Mucosa of descending colon (tissue), 3 donors: Measurements from ENCODE around the gene SEC63. TPM values are rescaled to one million over a fixed set of nuclear protein-coding genes. Genes with fewer than 3 reads are reported as not detected.
A peak's percentile ranks its signal among the peaks of the same experiment; 100 is the strongest.
"Not testable (repeated sequence)": the region's sequence is repeated elsewhere in the genome, so short reads cannot be mapped to it uniquely, and the experiment has no call there.

Experiments used
- ATAC-seq: fragments of 200-7000 bp; cut with Tn5 transposase; one replicate; pipeline ENCODE4 v1.9.1; 2020; ENCODE audit warnings: mild to moderate bottlenecking, moderate library complexity
- DNase-seq, 3 donors: peaks; one replicate each; pipeline ENCODE4 v3.0.0-alpha.2; 2020
- H3K36me3 ChIP-seq: fragments of 200-600 bp; one replicate; pipeline ENCODE4 v1.8.0; 2021; ENCODE audit warnings: low read depth, mild to moderate bottlenecking
- H3K4me1 ChIP-seq: fragments of 200-600 bp; one replicate; pipeline ENCODE4 v1.8.0; 2021; ENCODE audit warnings: low read depth, mild to moderate bottlenecking
- H3K4me3 ChIP-seq: fragments of 200-600 bp; one replicate; pipeline ENCODE4 v1.8.0; 2021; ENCODE audit warnings: mild to moderate bottlenecking
- H3K9me3 ChIP-seq: fragments of 200-600 bp; one replicate; pipeline ENCODE4 v1.8.0; 2021; ENCODE audit warnings: mild to moderate bottlenecking
- intact Hi-C, 2 donors: fragments of 100-400 bp; cut with DNase I in 1 of 2; cut with micrococcal nuclease in 1 of 2; formaldehyde crosslinking; loops; one replicate each; pipeline versions ENCODE4 v1.11.0 to v1.11.1; 2022; cut with DNase I, micrococcal nuclease
- total RNA-seq, 3 donors: library from RNA; stranded (reverse); fragmentation: NEBNext Ultra II Directional in 2 of 3; extraction: Animal tissue kit (Norgen Biotek cat#: 25700) in 2 of 3; gene quantifications; one replicate each; pipeline versions ENCODE4 v1.2.1 to v1.2.4, GENCODE V29; 2021 to 2023
- TF ChIP-seq, protein P1 (sequence below): fragments of 200-600 bp; IDR thresholded peaks from one replicate; pipeline ENCODE4 v1.8.0; 2022; ENCODE audit warnings: antibody characterized with exemption, mild to moderate bottlenecking
- donor health status: DM: no; HTN: no; CAD: no; lungs with moderate emphysema.
- donor health status: DM: no; HTN: no; CAD: no.
- donor health status: DM: no; HTN: yes; CAD: no.

The SEC63 gene
- total RNA-seq, 3 donors from 2014 or later, result 47.5 to 84.9 (median 70.8) TPM

DNA sequence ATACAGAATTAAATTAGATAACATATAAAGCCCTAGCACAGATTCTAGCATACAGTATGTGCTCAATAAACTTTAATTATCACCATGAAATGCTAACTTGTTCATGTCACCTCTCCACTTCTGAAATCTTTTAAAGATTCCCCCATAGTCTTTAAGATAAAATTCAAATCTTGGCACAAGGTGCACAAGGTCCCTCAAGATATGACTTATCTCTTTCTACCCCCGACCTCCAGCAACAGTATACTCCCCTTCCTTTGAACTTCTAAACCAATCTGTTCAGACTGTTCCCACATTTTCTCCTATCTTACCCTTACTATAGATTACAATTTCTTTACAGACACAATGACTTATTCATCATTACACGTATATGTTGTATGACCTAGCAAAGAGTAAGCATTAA lies 29.0 kb downstream of the SEC63 start:
- intact Hi-C loops, result no loop called here
- Histone ChIP-seq H3K4me3 (no peak overlapping the region), H3K36me3 (no peaks in the 10 kb centered on the region), H3K4me1 (no peaks in the 10 kb centered on the region), H3K9me3 (peaks cover 7% of the 10 kb centered on the region)
- DNase-seq, result no peak
- no peak for ATAC-seq
- TF ChIP-seq, protein P1, sequence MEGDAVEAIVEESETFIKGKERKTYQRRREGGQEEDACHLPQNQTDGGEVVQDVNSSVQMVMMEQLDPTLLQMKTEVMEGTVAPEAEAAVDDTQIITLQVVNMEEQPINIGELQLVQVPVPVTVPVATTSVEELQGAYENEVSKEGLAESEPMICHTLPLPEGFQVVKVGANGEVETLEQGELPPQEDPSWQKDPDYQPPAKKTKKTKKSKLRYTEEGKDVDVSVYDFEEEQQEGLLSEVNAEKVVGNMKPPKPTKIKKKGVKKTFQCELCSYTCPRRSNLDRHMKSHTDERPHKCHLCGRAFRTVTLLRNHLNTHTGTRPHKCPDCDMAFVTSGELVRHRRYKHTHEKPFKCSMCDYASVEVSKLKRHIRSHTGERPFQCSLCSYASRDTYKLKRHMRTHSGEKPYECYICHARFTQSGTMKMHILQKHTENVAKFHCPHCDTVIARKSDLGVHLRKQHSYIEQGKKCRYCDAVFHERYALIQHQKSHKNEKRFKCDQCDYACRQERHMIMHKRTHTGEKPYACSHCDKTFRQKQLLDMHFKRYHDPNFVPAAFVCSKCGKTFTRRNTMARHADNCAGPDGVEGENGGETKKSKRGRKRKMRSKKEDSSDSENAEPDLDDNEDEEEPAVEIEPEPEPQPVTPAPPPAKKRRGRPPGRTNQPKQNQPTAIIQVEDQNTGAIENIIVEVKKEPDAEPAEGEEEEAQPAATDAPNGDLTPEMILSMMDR, result no peak

DNA sequence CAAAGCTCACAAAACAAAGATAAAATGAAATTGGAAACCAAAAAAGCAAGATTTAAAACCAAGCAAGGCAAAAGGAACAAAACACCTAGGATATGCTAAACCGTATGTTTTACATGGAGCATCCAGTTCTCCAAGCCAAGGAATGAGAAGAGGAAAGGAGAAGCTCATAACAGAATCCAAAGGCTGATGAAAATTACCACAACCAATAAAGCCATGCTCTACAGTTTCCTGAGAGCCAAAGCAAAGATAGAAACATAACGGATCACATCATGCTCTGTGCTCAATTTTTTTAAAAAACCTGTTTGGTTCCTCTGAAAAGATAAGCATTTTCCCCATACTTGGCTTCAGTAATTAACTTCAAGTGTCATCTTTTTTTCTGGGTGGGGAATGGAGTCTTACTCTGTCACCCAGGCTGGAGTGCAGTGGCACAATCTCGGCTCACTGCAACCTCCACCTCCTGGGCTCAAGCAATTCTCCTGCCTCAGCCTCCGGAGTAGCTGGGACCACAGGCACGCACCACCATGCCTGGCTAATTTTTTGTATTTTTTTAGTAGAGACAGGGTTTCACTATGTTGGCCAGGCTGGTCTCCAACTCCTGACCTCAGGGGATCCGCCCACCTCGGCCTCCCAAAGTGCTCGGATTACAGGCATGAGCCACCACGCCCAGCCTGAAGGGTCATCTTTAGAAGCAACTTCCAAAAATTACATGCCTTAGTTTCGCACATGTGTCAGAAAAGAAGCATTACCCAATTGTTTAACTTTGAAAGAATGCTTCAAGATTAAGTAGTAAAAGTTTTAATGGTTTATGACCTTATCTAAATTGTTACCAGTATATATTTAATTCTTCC lies 31.1 kb downstream of the SEC63 start:
- H3K36me3 ChIP-seq, H3K4me3 ChIP-seq, DNase-seq, intact Hi-C loops, H3K9me3 ChIP-seq, ATAC-seq, H3K4me1 ChIP-seq: not testable (repeated sequence)

DNA sequence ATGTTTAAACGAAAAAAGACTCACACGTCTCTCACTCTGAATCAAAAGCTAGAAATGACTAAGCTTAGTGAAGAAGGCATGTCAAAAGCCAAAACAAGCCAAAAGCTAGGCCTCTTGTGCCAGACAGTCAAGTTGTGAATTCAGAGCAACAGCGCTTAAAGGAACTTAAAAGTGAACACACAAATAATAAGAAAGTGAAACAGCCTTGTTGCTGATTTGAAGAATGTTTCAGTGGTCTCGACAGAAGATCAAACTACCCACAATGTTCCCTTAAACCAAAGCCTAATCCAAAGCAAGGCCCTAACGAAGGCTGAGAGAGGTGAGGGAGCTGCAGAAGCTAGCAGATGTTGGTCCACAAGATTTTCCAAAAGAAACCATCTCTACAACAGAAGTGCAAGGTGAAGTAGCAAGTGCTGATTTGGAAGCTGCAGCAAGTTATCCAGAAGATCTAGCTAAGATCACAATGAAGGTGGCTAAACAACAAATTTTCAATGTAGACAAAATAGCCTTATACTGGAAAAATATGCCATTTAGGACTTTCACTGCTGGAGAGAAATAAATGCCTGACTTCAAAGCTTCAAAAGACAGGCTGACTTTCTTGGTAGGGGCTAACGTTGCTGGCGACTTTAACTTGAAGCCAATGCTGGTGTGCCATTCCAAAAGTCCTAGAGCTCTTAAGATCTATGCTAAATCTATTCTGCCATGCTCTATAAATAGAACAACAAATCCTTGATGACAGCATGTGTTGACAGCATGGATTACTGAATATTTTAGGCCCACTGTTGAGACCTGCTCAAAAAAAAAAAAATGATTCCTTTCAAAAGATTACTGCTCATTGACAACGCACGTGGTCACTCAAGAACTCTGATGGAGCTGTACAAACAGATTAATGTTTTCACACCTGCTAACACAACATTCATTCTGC lies 40.3 kb downstream of the SEC63 start:
- Histone ChIP-seq H3K4me1 (no peaks in the 10 kb centered on the region), H3K4me3 (no peak overlapping the region), H3K36me3 (no peaks in the 10 kb centered on the region), H3K9me3 (peaks cover 8% of the 10 kb centered on the region)
- intact Hi-C loops, result no loop called here
- ATAC-seq (no peak), DNase-seq (no peak)
- TF ChIP-seq, protein P1, result no peak

DNA sequence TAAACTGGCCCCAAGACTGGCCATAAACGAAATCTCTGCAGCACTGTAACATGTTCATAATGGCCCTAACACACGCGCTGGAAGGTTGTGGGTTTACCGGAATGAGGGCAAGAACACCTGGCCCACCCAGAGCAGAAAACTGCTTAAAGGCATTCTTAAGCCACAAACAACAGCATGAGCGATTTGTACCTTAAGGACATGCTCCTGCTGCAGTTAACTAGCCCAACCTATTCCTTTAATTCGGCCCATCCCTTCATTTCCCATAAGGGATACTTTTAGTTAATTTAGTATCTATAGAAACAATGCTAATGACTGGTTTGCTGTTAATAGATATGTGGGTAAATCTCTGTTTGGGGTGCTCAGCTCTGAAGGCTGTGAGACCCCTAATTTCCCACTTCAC lies 41.0 kb downstream of the SEC63 start:
- H3K36me3 ChIP-seq, H3K9me3 ChIP-seq, intact Hi-C loops: not testable (repeated sequence)

DNA sequence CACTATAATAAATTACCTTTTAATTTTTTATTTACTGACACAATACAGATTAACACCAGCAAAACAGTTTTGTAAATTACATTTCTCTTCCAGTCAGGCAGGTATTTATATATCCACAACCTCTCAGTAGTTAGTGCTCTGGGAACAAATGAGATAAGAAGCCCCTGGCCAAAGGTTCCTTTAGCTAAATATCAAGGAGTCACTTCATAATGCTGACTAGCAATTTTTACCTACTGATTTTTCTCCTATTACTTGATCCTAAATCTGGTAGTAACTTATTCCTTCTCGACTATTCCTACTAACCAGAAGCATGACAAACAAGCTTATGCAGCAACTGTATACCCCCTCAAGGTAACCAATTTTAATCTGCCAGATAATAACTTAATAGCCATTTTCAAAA lies 46.3 kb downstream of the SEC63 start:
- H3K4me3 ChIP-seq, result no peak overlapping the region
- TF ChIP-seq, protein P1, result no peak
- no peaks in the 10 kb centered on the region for H3K9me3 ChIP-seq
- ATAC-seq, result no peak
- H3K4me1 ChIP-seq, result no peaks in the 10 kb centered on the region
- no peaks in the 10 kb centered on the region for H3K36me3 ChIP-seq
- DNase-seq, result no peak
- intact Hi-C loops, result no loop called here

More for the DNA sequence above, 41.0 kb downstream of the SEC63 start:
- not testable (repeated sequence) for ATAC-seq, H3K4me3 ChIP-seq, H3K4me1 ChIP-seq, DNase-seq

DNA sequence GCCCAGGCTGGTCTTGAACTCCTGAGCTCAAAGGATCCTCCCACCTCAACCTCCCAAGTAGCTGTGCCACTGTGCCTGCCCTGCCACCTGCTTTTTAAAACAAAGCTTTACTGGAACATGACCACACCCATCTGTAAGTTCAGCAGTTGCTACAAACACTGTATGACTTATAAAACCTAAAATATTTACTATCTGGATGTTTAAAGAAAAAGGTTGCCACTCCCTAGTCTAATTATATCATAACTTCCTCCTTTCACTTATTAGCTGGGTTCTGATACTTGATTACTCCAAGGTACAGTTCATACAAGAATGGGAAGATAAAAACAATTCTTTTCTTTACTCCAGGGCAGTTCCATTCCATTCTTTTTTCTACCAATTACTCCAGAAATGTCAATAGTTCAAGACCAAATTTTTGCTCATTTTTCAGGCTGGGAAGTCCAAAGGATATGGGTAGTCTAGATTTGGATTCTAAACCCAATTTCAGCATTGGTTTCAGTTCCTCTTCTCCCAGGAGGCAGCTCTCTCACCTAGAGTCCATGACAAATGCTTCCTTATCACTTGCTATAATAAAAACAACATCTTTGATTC lies 63.1 kb downstream of the SEC63 start:
- Histone ChIP-seq H3K4me1 (no peaks in the 10 kb centered on the region), H3K9me3 (no peaks in the 10 kb centered on the region), H3K4me3 (no peak overlapping the region), H3K36me3 (no peaks in the 10 kb centered on the region)
- ATAC-seq (peak; percentile 97), DNase-seq (peak; percentile 54 to 61 (median 59))
- intact Hi-C loops, result no loop called here
- TF ChIP-seq, protein P1, result no peak

DNA sequence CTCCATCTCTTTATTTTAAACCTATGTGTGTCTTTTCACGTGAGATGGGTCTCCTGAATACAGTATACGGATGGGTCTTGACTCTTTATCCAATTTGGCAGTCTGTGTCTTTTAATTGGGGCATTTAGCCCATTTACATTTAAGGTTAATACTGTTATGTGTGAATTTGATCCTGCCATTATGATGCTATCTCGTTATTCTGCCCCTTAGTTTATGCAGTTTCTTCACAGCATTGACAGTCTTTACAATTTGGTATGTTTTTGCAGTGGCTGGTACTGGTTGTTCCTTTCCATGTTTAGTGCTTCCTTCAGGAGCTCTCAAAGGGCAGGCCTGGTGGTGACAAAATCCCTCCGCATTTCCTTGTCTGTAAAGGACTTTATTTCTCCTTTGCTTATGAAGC lies 67.6 kb downstream of the SEC63 start:
- H3K4me1 ChIP-seq, intact Hi-C loops, H3K4me3 ChIP-seq, H3K36me3 ChIP-seq, DNase-seq, ATAC-seq, H3K9me3 ChIP-seq: not testable (repeated sequence)

DNA sequence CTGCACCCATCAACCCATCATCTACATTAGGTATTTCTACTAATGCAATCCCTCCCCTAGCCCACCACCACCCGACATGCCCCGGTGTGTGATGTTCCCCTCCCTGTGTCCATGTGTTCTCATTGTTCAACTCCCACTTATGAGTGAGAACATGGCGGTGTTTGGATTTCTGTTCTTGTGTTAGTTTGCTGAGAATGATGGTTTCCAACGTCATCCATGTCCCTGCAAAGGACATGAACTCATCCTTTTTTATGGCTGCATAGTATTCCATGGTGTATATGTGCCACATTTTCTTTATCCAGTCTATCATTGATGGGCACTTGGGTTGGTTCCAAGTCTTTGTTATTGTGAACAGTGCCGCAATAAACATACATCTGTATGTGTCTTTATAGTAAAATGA lies 72.1 kb downstream of the SEC63 start:
- intact Hi-C loops, DNase-seq, H3K9me3 ChIP-seq, H3K4me3 ChIP-seq, H3K36me3 ChIP-seq, ATAC-seq, H3K4me1 ChIP-seq: not testable (repeated sequence)
